KMS-11 (cell line): Measurements from ENCODE around the gene RBM44.

Experiments
- H2AFZ ChIP-seq: fragments of 200-600 bp; sonication (generic); 2 replicates; pipeline ENCODE4 v1.6.1; 2016; ENCODE audit warnings: antibody characterized with exemption, mixed run types, low read depth
- H3K27ac ChIP-seq: fragments of 200-600 bp; sonication (generic); 2 replicates; pipeline ENCODE4 v1.6.1; 2016; ENCODE audit warnings: mild to moderate bottlenecking, mixed run types
- H3K27me3 ChIP-seq: fragments of 200-600 bp; sonication (generic); 2 replicates; pipeline ENCODE4 v1.6.1; 2017; ENCODE audit warnings: mild to moderate bottlenecking, low read depth, mixed run types, moderate library complexity; ENCODE audit not compliant: insufficient read depth
- H3K36me3 ChIP-seq: fragments of 200-600 bp; sonication (generic); 2 replicates; pipeline ENCODE4 v1.6.1; 2017; ENCODE audit warnings: mild to moderate bottlenecking, mixed run types; ENCODE audit not compliant: insufficient read depth
- H3K4me1 ChIP-seq: fragments of 200-600 bp; sonication (generic); 2 replicates; pipeline ENCODE4 v1.6.1; 2016; ENCODE audit warnings: mild to moderate bottlenecking, low read depth, mixed run types; ENCODE audit not compliant: poor library complexity, severe bottlenecking
- H3K4me2 ChIP-seq: fragments of 200-600 bp; sonication (generic); 2 replicates; pipeline ENCODE4 v1.7.0; 2016; ENCODE audit warnings: mild to moderate bottlenecking, mixed run types
- H3K4me3 ChIP-seq: fragments of 200-600 bp; sonication (generic); IDR thresholded peaks from 2 replicates; pipeline ENCODE4 v1.6.1; 2017; ENCODE audit warnings: low read depth, low read length, mixed read lengths; ENCODE audit not compliant: insufficient read depth
- H3K79me2 ChIP-seq: fragments of 200-600 bp; sonication (generic); 2 replicates; pipeline ENCODE4 v1.6.1; 2016; ENCODE audit warnings: low read depth, mixed run types; ENCODE audit not compliant: insufficient read depth
- H3K9ac ChIP-seq: fragments of 200-600 bp; sonication (generic); 2 replicates; pipeline ENCODE4 v1.6.1; 2016; ENCODE audit warnings: mild to moderate bottlenecking, mixed run types
- H4K20me1 ChIP-seq: fragments of 200-600 bp; sonication (generic); 2 replicates; pipeline ENCODE4 v1.6.1; 2016; ENCODE audit warnings: mild to moderate bottlenecking, mixed run types; ENCODE audit not compliant: insufficient read depth
- CTCF ChIP-seq: fragments of 200-600 bp; sonication (generic); conservative IDR thresholded peaks from 2 replicates; pipeline ENCODE4 v1.6.1; 2017; ENCODE audit warnings: low read depth, mild to moderate bottlenecking, antibody characterized with exemption, low read length, moderate library complexity, mixed read lengths

Gene RBM44

GRCh38 chr2:237872178-237872887 lies 73.8 kb downstream of the RBM44 start:
- Histone ChIP-seq H4K20me1 (no peaks in the 10 kb centered on the region), H3K9ac (no peak overlapping the region), H3K4me1 (no peaks in the 10 kb centered on the region), H3K4me3 (no peak overlapping the region), H2AFZ (no peak overlapping the region), H3K79me2 (no peaks in the 10 kb centered on the region), H3K27me3 (no peaks in the 10 kb centered on the region), H3K27ac (no peak overlapping the region), H3K4me2 (no peak overlapping the region), H3K36me3 (no peaks in the 10 kb centered on the region)
- TF ChIP-seq CTCF = no peak

GRCh38 chr2:237873421-237873831 lies 74.8 kb downstream of the RBM44 start:
- Histone ChIP-seq H3K9ac (no peak overlapping the region), H2AFZ (no peak overlapping the region), H3K27ac (no peak overlapping the region), H3K4me2 (no peak overlapping the region), H4K20me1 (no peaks in the 10 kb centered on the region), H3K27me3 (no peaks in the 10 kb centered on the region), H3K36me3 (no peaks in the 10 kb centered on the region), H3K4me3 (no peak overlapping the region), H3K79me2 (no peaks in the 10 kb centered on the region), H3K4me1 (no peaks in the 10 kb centered on the region)
- no peak for TF ChIP-seq CTCF

GRCh38 chr2:237873897-237874551 lies 75.4 kb downstream of the RBM44 start:
- no peaks in the 10 kb centered on the region for H3K4me1 ChIP-seq
- no peak overlapping the region for H3K4me3 ChIP-seq
- no peaks in the 10 kb centered on the region for H3K36me3 ChIP-seq
- no peak for TF ChIP-seq CTCF
- no peaks in the 10 kb centered on the region for H3K79me2 ChIP-seq
- H3K27ac ChIP-seq = no peak overlapping the region
- no peaks in the 10 kb centered on the region for H4K20me1 ChIP-seq
- H2AFZ ChIP-seq = no peak overlapping the region
- H3K9ac ChIP-seq = no peak overlapping the region
- no peak overlapping the region for H3K4me2 ChIP-seq
- H3K27me3 ChIP-seq = no peaks in the 10 kb centered on the region

GRCh38 chr2:237874585-237875161 lies 76.1 kb downstream of the RBM44 start:
- Histone ChIP-seq H3K27ac (no peak overlapping the region), H3K27me3 (no peaks in the 10 kb centered on the region), H3K4me3 (no peak overlapping the region), H3K4me2 (no peak overlapping the region), H3K79me2 (no peaks in the 10 kb centered on the region), H2AFZ (no peak overlapping the region), H3K36me3 (no peaks in the 10 kb centered on the region), H3K9ac (no peak overlapping the region), H3K4me1 (no peaks in the 10 kb centered on the region), H4K20me1 (no peaks in the 10 kb centered on the region)
- TF ChIP-seq CTCF = no peak
